Omental fat pad (tissue), 4 donors: ENCODE results near the gene CFAP54. TPM values are rescaled to one million over a fixed set of nuclear protein-coding genes. Genes with fewer than 3 reads are reported as not detected.
"Not testable (repeated sequence)": the region's sequence is repeated elsewhere in the genome, so short reads cannot be mapped to it uniquely, and the experiment has no call there.

Experiments
- ATAC-seq: fragments of 150-250 bp; one replicate; pipeline ENCODE4 v1.9.1; 2016; ENCODE audit warnings: mild to moderate bottlenecking, moderate library complexity; ENCODE audit not compliant: low FRiP score
- DNase-seq: peaks from one replicate; pipeline ENCODE4 v3.0.0-alpha.2; 2019; ENCODE audit warnings: low spot score
- total RNA-seq, 4 donors: library from RNA; depleted of rRNA; stranded (reverse); fragments of >200 nt; gene quantifications; one replicate each; pipeline ENCODE4 v1.1.0, GENCODE V29; 2016
- TF ChIP-seq, protein P1 (sequence below), 3 donors: fragments of 450-650 bp; IDR thresholded peaks; one replicate each; pipeline ENCODE4 v1.5.1; 2016 to 2017; ENCODE audit warnings: antibody characterized with exemption in 3 of 3, mild to moderate bottlenecking in 3 of 3, moderate library complexity in 2 of 3

Gene CFAP54
- total RNA-seq, 4 donors from 2014 or later: 0.60 to 2.2 (median 1.0) TPM

DNA sequence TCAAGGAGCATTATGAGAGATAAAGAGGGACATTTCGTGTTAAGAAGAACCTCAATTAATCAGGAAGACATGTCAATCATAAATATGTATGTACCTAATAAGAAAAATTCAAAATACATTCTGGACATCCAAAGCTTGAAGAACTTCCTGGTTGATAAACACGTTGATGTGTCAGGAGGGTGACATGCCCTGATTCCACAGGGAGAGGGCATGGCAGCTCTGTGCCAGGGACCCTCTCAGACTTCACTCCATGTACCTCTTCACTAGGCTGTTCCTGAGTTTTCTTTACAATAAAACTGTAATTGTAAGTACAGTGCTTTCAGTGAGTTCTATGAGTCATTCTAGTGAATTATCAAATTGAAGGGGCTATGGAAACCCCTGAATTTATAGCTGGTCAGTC is 163.5 kb downstream of the CFAP54 start:
- DNase-seq (no peak), ATAC-seq (no peak)
- TF ChIP-seq, protein P1, sequence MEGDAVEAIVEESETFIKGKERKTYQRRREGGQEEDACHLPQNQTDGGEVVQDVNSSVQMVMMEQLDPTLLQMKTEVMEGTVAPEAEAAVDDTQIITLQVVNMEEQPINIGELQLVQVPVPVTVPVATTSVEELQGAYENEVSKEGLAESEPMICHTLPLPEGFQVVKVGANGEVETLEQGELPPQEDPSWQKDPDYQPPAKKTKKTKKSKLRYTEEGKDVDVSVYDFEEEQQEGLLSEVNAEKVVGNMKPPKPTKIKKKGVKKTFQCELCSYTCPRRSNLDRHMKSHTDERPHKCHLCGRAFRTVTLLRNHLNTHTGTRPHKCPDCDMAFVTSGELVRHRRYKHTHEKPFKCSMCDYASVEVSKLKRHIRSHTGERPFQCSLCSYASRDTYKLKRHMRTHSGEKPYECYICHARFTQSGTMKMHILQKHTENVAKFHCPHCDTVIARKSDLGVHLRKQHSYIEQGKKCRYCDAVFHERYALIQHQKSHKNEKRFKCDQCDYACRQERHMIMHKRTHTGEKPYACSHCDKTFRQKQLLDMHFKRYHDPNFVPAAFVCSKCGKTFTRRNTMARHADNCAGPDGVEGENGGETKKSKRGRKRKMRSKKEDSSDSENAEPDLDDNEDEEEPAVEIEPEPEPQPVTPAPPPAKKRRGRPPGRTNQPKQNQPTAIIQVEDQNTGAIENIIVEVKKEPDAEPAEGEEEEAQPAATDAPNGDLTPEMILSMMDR (IDR thresholded peaks at IDR 0.05): no peak

DNA sequence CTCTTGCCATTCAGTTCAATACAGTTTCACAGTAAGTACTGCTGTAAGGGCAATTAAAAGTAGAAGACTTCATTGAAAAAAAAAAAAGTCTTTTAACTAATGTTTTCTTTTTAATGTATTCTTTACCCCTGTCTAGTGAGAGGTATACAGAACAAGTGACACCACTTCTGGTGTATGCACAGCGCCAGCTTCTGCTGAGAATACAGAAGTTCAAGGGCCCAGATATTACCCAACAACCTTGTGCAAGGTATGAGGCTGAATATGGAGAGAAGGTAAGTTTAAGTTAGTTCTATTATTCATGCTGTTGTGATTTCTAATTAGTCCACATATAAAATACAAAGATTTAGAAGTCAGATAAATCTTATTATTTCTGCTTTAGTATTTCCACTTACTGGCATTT is 168.7 kb downstream of the CFAP54 start:
- ATAC-seq (no peak), DNase-seq (no peak)
- TF ChIP-seq, protein P1 (IDR thresholded peaks at IDR 0.05): no peak

DNA sequence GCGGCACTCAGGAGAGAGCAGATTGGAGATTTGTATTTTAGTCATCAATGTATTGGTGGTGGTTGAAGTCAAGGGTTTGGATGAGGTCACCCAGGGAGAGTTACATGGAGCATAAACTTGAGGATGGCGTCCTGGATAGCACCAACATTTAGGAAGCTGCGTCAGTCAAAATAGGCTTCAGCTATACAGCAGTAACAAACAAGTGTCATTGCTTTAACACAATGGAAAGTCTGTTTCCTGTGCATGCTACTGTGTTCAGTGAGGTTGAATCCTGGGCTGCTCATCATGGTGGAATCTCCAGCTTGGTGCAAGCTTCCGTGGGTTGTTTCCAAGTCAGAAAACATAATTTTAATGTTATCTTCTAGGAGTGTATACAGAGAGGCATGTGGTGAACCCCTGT is 180.4 kb downstream of the CFAP54 start:
- DNase-seq (no peak), ATAC-seq (no peak)
- TF ChIP-seq, protein P1 (IDR thresholded peaks at IDR 0.05): no peak

DNA sequence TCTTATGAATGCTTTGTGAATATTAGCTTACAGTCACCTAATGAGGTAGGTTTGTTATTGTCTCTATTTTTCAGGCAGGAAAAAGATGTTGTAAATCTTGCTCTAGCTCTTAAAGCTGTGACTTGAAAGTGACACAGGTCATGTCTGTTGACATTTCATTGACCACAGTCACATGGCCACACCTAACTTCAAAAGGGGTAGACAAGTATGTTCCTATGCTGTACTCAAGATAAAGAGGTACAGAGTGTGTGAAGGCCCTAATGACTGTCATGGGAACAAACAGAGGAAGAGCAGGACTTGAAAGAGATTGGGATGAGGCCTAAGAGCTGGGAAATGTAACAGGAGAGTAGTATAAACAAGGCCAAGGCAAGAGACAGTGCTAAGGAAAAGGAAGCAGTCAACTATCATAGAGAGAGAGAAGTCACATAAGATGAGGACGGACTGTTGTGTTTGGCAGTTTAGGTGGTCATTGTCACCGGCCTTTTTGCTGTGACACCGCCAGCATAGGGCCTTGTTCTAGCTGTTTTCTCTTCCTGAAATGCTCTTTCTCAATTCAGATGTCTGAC is 181.0 kb downstream of the CFAP54 start:
- ATAC-seq: no peak
- DNase-seq: no peak
- TF ChIP-seq, protein P1 (IDR thresholded peaks at IDR 0.05): no peak

DNA sequence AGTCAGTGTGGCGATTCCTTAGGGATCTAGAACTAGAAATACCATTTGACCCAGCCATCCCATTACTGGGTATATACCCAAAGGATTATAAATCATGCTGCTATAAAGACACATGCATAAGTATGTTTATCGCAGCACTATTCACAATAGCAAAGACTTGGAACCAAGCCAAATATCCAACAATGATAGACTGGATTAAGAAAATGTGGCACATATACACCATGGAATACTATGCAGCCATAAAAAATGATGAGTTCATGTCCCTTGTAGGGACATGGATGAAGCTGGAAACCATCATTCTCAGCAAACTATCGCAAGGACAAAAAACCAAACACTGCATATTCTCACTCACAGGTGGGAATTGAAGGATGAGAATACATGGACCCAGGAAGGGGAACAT is 186.1 kb downstream of the CFAP54 start:
- DNase-seq, ATAC-seq: not testable (repeated sequence)

DNA sequence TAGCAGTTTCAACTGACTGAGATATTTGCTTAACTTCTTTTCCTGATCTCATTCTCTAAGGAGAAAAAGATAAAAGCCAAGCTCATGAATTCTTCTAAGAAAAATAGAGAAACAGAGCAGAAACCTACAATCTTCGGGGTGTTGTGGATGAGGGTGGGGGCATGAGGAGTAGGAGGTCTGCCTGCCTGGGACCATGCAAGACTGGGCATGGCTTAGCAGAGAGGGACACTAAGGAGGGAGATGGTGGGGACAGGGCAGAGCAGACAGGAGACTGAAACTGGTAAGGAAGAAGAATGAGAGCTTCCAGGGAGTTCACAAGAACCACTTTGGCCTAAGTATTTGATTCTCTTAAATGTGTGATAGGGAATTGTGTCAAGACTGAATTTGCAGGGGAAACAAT is 188.0 kb downstream of the CFAP54 start:
- TF ChIP-seq, protein P1 (IDR thresholded peaks at IDR 0.05): no peak
- no peak for DNase-seq
- ATAC-seq: no peak

DNA sequence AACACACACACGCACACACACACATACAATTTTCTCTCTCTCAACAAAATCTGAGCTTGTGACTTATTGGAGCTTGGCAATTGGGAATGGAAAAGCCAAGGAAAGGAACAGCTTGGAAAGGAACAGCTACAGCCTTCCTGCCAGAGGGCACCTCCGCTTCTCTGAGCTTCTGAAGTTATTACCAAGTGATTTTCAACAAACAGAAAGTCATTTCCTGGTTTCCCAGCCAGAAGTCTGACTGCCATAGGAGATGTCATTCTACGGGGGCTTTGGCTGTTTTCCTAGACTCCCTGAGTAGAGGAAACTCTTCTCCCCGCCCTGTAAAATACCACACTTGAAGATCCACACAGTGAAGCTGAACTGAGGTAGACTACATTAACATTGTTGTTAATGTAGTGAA is 198.3 kb downstream of the CFAP54 start:
- TF ChIP-seq, protein P1 (IDR thresholded peaks at IDR 0.05): no peak
- no peak for DNase-seq
- ATAC-seq: no peak

DNA sequence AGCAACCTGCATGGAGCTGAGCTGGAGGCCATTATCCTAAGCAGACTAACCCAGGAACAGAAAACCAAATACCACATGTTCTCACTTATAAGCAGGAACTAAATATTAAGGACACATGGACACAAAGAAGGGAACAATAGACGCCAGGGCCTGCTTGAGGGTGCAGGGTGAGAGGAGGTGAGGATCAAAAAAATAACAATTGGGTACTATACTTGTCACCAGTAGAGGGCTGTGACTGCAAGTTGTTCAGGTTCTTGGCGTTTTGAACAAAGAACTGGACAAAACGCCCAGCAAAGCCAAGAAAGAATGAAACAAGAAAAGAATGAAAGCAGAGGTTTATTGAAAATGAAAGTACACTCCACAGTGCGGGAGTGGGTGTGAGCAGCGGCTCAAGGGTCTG is 209.1 kb downstream of the CFAP54 start:
- ATAC-seq: no peak
- no peak for DNase-seq

More for the DNA sequence above, 209.1 kb downstream of the CFAP54 start:
- TF ChIP-seq, protein P1 (IDR thresholded peaks at IDR 0.05): no peak
